ENCODE data around the gene CNN1.

DNA sequence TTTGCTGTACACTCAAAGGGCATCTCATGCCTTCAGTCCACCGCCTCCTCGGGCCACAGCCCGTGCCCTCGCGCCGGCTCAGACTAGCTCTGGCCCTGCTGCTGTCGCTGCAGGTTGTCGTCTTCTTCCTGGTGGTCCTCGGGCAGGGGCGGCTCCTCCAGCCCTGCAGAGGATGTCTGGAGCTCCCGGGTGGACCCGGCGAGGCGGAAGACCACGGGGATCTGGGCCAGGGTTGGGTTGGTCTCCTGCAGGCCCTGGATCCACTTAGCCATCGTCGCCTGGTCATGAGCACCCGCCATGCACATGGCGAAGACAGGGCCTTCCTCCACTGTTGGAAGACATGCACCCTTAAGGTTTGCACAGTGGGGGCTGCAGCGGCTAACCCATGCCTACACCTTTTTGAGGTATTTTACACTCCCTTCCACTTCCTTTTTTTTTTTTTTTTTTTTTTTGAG, 32.5 kb upstream of the CNN1 start:
- no peak for TF ChIP-seq POLR2A (IDR thresholded peaks at IDR 0.05; ENCODE audit: low read depth, low read length)
- peak; percentile 66; the same call in 1 of the 2 replicates for TF ChIP-seq SPI1 (IDR thresholded peaks at IDR 0.05; ENCODE audit: low read depth, low read length)
- TF ChIP-seq POLR2AphosphoS5 (IDR thresholded peaks at IDR 0.05; ENCODE audit: low read depth, low read length) = no peak
- TF ChIP-seq TAF1 (IDR thresholded peaks at IDR 0.05; ENCODE audit: low read depth, low read length) = no peak
- TF ChIP-seq PAX5 (IDR thresholded peaks at IDR 0.05; ENCODE audit: insufficient read depth, low read length, severe bottlenecking) = no peak
- TF ChIP-seq POU2F2 (IDR thresholded peaks at IDR 0.05; ENCODE audit: low read depth, low read length) = no peak
